Activated CD4-positive, alpha-beta T cell treated with anti-CD3 and anti-CD28 coated beads, Interleukin-2, amount 10 ng/mL, durations not matched to agents 24 days and 14 days (primary cell): ENCODE measurements around the gene ARMH1. TPM values are rescaled to one million over a fixed set of nuclear protein-coding genes. Genes with fewer than 3 reads are reported as not detected.
"Not testable (repeated sequence)": the region's sequence is repeated elsewhere in the genome, so short reads cannot be mapped to it uniquely, and the experiment has no call there.

Experiments
- DNase-seq: peaks from one replicate; pipeline ENCODE4 v3.0.0; 2022
- H3K27ac Mint-ChIP-seq: one replicate; pipeline ENCODE4 v1.8.0; 2022; ENCODE audit warnings: mild to moderate bottlenecking, mixed read lengths
- H3K27me3 Mint-ChIP-seq: one replicate; pipeline ENCODE4 v1.8.0; 2022; ENCODE audit warnings: mixed read lengths
- H3K36me3 Mint-ChIP-seq: one replicate; pipeline ENCODE4 v1.8.0; 2022; ENCODE audit warnings: low read depth, mild to moderate bottlenecking, mixed read lengths
- H3K4me1 Mint-ChIP-seq: one replicate; pipeline ENCODE4 v1.8.0; 2021; ENCODE audit warnings: mixed read lengths
- H3K4me3 Mint-ChIP-seq: one replicate; pipeline ENCODE4 v1.8.0; 2022; ENCODE audit warnings: mild to moderate bottlenecking, moderate library complexity, mixed read lengths
- H3K9me3 Mint-ChIP-seq: one replicate; pipeline ENCODE4 v1.8.0; 2021; ENCODE audit warnings: mixed read lengths
- intact Hi-C: fragments of 100-400 bp; cut with micrococcal nuclease; formaldehyde crosslinking; loops from one replicate; pipeline ENCODE4 v1.15.1; 2023
- total RNA-seq: library from RNA; stranded (reverse); gene quantifications from 2 replicates; pipeline ENCODE4 v1.2.3, GENCODE V29; 2022

ARMH1 gene
- total RNA-seq, 1 donor from 2014 or later, result 133 TPM

DNA sequence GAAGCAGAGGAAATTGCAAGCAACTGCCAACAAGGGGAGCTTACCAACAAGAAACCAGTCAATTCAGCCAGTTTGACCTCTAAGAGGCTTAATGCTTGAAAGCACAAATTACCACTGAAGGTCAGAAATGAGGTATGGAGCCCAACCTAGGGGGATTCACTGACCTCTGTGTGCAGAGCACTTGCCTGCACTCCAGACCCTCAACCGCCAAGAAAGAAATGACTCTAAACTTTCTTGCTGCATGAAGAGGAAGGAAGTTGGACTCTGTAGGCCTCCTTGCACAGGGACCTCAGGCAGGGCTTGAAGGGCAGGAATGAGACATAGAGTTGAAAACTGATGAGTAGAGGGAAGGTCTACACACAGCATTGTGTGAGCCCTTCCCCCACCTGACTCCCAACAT lies 10.0 kb downstream of the ARMH1 start:
- H3K9me3 Mint-ChIP-seq, result no peaks in the 10 kb centered on the region
- no peak overlapping the region for H3K27ac Mint-ChIP-seq
- intact Hi-C loops, result no loop called here
- H3K27me3 Mint-ChIP-seq, result no peaks in the 10 kb centered on the region
- peaks cover 8% of the 10 kb centered on the region for H3K4me1 Mint-ChIP-seq
- H3K36me3 Mint-ChIP-seq, result peaks cover 2% of the 10 kb centered on the region
- DNase-seq, result no peak
- no peak overlapping the region for H3K4me3 Mint-ChIP-seq

GRCh38 chr1:44685218-44685617 lies 10.7 kb downstream of the ARMH1 start:
- no peak for DNase-seq
- Mint-ChIP-seq H3K4me1 (peaks cover 8% of the 10 kb centered on the region), H3K4me3 (no peak overlapping the region), H3K27me3 (peaks cover under 1% of the 10 kb centered on the region), H3K27ac (no peak overlapping the region), H3K36me3 (peaks cover 2% of the 10 kb centered on the region), H3K9me3 (no peaks in the 10 kb centered on the region)
- intact Hi-C loops, result no loop called here

DNA sequence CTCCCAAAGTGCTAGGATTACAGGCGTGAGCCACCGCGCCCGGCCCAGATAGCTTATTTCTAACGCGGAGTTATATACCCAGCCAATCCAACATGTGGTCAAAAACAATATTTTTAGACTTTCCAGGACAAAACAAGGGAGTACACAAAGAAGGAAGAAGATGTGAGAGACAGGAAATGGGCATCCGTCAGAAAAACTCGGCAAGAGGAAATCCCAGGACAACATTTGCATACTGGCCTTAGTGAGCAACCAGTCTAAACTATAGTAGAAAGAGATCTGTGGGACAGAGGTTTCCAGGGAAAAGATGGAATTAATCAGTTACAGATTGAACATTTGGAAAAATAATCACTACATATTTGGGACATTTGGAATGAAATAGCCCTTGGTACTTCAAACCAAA lies 11.4 kb downstream of the ARMH1 start:
- peaks cover 8% of the 10 kb centered on the region for H3K4me1 Mint-ChIP-seq
- DNase-seq, result no peak
- intact Hi-C loops, result no loop called here
- no peaks in the 10 kb centered on the region for H3K9me3 Mint-ChIP-seq
- H3K27ac Mint-ChIP-seq, result no peak overlapping the region
- no peak overlapping the region for H3K4me3 Mint-ChIP-seq
- H3K27me3 Mint-ChIP-seq, result peaks cover 1% of the 10 kb centered on the region
- H3K36me3 Mint-ChIP-seq, result no peaks in the 10 kb centered on the region

DNA sequence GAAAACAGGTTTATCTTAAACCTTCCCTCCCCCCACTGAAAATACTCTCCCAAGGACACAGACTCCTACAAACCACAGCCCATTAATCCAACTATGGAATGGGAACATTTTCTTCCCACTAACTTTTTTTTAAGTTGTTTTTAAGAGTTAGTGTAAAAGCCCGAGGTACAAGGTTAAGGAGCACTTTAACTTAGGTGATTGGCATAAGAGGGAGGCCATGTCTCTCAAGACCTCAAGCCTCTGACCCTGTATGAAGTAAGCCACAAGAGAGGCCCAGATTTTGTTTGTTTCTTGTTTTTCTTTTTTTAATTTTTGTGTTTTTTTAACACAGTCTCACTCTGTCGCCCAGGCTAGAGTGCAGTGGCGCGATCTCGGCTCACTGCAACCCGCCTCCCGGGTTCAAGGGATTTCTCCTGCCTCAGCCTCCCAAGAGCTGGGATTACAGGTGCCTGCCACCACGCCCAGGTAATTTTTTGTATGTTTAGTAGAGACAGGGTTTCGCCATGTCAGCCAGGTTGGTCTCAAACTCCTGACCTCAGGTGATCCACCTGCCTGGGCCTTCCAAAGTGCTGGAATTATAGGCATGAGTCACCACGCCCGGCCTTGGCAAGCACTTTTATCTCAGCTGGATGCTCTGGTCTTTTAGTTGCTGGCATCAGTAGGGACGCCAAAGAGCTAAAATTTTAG lies 14.4 kb downstream of the ARMH1 start:
- Mint-ChIP-seq H3K9me3 (no peaks in the 10 kb centered on the region), H3K4me3 (no peak overlapping the region), H3K27me3 (peaks cover 5% of the 10 kb centered on the region), H3K4me1 (peaks cover 17% of the 10 kb centered on the region), H3K36me3 (no peaks in the 10 kb centered on the region), H3K27ac (no peak overlapping the region)
- intact Hi-C loops, result no loop called here
- DNase-seq, result no peak

- Mint-ChIP-seq H3K9me3 (no peaks in the 10 kb centered on the region), H3K36me3 (no peaks in the 10 kb centered on the region), H3K27ac (no peak overlapping the region), H3K4me1 (peaks cover 15% of the 10 kb centered on the region), H3K27me3 (peaks cover 5% of the 10 kb centered on the region), H3K4me3 (no peak overlapping the region)
- intact Hi-C loops, result no loop called here
- no peak for DNase-seq
These were observed 14.9 kb downstream of the ARMH1 start for GRCh38 chr1:44689447-44689765.

- no peak for DNase-seq
- H3K36me3 Mint-ChIP-seq, result no peaks in the 10 kb centered on the region
These were observed 18.6 kb downstream of the ARMH1 start for GRCh38 chr1:44693159-44693558.

DNA sequence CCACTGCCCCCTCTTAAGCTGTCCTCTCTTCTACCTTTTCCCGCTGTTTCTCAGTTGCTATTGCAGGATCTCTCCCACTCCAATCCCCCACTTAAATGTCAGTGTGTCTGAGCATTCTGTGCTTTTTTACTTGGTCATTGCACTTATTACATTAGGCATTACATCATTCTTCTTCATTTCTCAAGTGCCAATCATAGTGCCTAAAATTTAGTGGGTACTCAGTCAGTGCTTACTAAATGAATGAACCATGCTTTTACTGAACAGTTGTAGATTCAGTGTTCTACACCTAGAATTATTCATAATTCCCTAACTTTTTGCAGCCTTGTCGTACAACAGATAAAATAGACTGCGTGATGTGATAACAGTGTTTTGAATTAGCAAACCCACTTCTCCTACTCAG lies 19.4 kb downstream of the ARMH1 start:
- H3K27me3 Mint-ChIP-seq, result peaks cover 5% of the 10 kb centered on the region
- DNase-seq, result no peak
- no peak overlapping the region for H3K4me3 Mint-ChIP-seq
- H3K4me1 Mint-ChIP-seq, result peaks cover 20% of the 10 kb centered on the region
- intact Hi-C loops, result no loop called here
- no peak overlapping the region for H3K27ac Mint-ChIP-seq
- H3K9me3 Mint-ChIP-seq, result no peaks in the 10 kb centered on the region
- H3K36me3 Mint-ChIP-seq, result no peaks in the 10 kb centered on the region

More at GRCh38 chr1:44693159-44693558, 18.6 kb downstream of the ARMH1 start:
- Mint-ChIP-seq H3K9me3 (no peaks in the 10 kb centered on the region), H3K4me1 (peaks cover 20% of the 10 kb centered on the region), H3K4me3 (no peak overlapping the region), H3K27ac (peak overlapping the region; percentile 52), H3K27me3 (peaks cover 5% of the 10 kb centered on the region)
- intact Hi-C loops, result no loop called here

DNA sequence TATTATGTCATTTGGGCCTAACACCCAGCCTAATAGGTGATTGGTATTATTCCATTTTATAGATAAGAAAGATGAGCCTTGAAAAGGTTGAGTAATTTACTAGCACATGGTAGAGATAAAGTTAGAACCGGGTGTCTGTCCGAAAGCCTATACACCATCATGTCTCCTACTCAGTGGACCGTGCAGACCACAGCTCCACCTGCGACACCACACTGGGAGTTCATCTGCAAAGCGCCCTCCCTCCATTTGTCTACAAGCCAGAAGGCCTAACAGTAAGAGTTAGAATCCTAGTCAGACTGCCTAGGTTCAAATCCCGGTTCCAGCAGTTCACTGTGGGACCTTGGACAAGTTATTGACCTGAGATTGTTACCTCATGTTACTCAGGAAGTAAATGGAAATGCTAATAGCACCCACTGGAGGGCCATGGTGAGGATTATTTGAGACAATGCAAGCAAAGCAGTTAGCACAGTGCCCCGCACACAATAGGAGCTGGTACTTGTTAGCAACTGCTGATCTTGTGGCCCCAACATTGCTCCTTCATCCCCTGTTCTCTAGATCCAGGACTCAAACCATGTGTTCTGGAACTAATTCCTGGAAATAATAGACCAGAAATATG lies 20.5 kb downstream of the ARMH1 start:
- Mint-ChIP-seq H3K27me3 (peaks cover 5% of the 10 kb centered on the region), H3K4me3 (no peak overlapping the region), H3K4me1 (peaks cover 20% of the 10 kb centered on the region), H3K9me3 (no peaks in the 10 kb centered on the region), H3K27ac (no peak overlapping the region), H3K36me3 (no peaks in the 10 kb centered on the region)
- intact Hi-C loops, result no loop called here
- DNase-seq, result no peak

DNA sequence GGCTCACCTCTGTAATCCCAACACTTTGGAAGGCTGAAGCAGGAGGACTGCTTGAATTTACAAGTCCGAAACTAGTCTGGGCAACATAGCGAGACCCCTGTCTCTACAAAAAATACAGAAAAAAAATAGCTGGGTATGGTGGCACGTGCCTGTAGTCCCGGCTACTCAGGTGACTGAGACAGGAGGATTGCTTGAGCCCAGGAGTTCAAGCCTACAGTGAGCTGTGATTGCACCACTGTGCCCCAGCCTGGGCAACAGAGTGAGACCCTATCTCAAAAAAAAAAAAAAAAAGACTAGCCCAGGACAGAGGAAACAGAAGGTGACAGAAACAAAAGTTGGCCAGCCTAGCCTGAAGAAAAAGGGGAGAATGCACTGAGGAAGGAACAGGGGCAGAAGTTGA lies 21.2 kb downstream of the ARMH1 start:
- H3K27me3 Mint-ChIP-seq, result peaks cover 3% of the 10 kb centered on the region
- intact Hi-C loops, result no loop called here

GRCh38 chr1:44696101-44696500 lies 21.6 kb downstream of the ARMH1 start:
- Mint-ChIP-seq H3K36me3 (no peaks in the 10 kb centered on the region), H3K27ac (peak overlapping the region; percentile 76), H3K27me3 (peaks cover 3% of the 10 kb centered on the region), H3K4me3 (no peak overlapping the region), H3K9me3 (no peaks in the 10 kb centered on the region), H3K4me1 (peaks cover 20% of the 10 kb centered on the region)
- DNase-seq, result no peak
- intact Hi-C loops, result no loop called here

More for the DNA sequence above, 21.2 kb downstream of the ARMH1 start:
- no peaks in the 10 kb centered on the region for H3K36me3 Mint-ChIP-seq
- no peak for DNase-seq
- H3K27ac Mint-ChIP-seq, result no peak overlapping the region
- H3K9me3 Mint-ChIP-seq, result no peaks in the 10 kb centered on the region
- peaks cover 20% of the 10 kb centered on the region for H3K4me1 Mint-ChIP-seq
- no peak overlapping the region for H3K4me3 Mint-ChIP-seq

DNA sequence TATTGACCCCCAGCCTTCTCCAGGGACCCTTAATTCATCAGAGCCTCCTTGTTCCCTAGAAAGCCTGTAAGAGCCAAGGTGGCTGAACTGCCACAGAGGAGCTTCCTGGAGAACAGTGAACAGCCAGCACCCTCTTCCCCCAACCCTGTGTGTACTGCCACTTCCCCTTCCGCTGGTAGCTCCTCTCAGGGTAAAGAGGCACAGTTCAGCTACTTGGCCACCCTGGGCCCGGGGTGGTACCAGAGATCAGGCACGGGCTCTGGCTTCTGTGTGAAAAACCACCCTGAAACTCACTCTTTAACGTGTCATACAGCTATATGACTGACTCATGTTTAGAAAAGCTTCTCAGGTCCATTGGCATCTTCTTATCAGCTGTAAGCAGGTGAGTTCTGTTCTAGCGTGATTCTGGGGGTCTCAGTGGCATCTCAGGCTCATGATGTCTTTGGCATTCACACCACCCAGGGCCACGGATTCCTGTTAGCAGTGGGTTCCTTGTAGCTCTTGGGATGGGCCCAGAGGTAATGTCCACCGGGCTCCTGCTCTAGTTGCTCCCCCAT lies 22.4 kb downstream of the ARMH1 start:
- H3K9me3 Mint-ChIP-seq, result no peaks in the 10 kb centered on the region
- H3K27me3 Mint-ChIP-seq, result no peaks in the 10 kb centered on the region
- no peaks in the 10 kb centered on the region for H3K36me3 Mint-ChIP-seq
- H3K27ac Mint-ChIP-seq, result peak overlapping the region; percentile 76
- peaks cover 16% of the 10 kb centered on the region for H3K4me1 Mint-ChIP-seq
- peak overlapping the region; percentile 39 for H3K4me3 Mint-ChIP-seq
- intact Hi-C loops, result no loop called here
- DNase-seq, result peak; percentile 76

GRCh38 chr1:44698138-44698537 lies 23.6 kb downstream of the ARMH1 start:
- Mint-ChIP-seq H3K4me3 (no peak overlapping the region), H3K27me3 (no peaks in the 10 kb centered on the region), H3K9me3 (no peaks in the 10 kb centered on the region), H3K4me1 (peaks cover 15% of the 10 kb centered on the region), H3K27ac (no peak overlapping the region), H3K36me3 (no peaks in the 10 kb centered on the region)
- intact Hi-C loops, result no loop called here
- DNase-seq, result no peak

DNA sequence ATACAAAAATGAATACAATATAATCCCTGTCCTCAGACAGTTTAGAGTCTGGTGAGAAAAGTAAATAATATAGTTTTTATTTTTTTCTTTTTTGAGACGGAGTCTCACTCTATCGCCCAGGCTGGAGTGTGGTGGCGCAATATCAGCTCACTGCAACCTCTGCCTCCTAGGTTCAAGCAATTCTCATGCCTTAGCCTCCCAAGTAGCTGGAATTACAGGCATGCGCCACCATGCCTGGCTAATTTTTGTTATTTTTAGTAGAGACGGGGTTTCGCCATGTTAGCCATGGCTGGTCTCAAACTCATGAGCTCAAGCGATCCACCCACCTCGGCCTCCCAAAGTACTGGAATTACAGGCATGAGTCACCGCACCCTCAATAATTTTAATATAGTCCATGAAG lies 24.9 kb downstream of the ARMH1 start:
- intact Hi-C loops, H3K27ac Mint-ChIP-seq, H3K9me3 Mint-ChIP-seq, DNase-seq, H3K4me1 Mint-ChIP-seq, H3K36me3 Mint-ChIP-seq, H3K27me3 Mint-ChIP-seq, H3K4me3 Mint-ChIP-seq: not testable (repeated sequence)

DNA sequence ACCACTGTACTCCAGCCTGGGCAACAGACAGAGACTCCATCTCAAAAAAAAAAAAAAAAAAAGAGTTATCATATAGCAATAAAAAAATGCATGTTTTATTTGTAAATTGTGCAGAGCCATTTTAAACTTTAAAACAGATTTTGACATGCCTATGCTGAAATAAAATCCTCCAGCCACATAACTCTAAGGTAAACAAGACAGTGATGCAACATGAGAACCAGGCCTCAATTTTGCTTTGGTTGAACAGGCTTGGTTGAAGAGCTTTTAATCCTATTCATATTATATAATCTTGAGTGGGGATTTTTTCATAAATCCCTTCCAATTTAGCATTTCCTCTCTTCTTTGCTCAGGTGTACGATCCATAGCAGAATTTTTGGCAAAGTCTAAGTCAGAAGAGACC lies 26.1 kb downstream of the ARMH1 start:
- H3K27ac Mint-ChIP-seq, result no peak overlapping the region

More for the DNA sequence above, 26.1 kb downstream of the ARMH1 start:
- no peaks in the 10 kb centered on the region for H3K27me3 Mint-ChIP-seq
- peaks cover 10% of the 10 kb centered on the region for H3K4me1 Mint-ChIP-seq
- DNase-seq, result no peak
- intact Hi-C loops, result no loop called here
- no peaks in the 10 kb centered on the region for H3K9me3 Mint-ChIP-seq
- no peaks in the 10 kb centered on the region for H3K36me3 Mint-ChIP-seq
- no peak overlapping the region for H3K4me3 Mint-ChIP-seq
